Osteocyte (in vitro differentiated cells): Measurements from ENCODE around the gene UNC45A. TPM values are rescaled to one million over a fixed set of nuclear protein-coding genes. Genes with fewer than 3 reads are reported as not detected.
"Not testable (repeated sequence)": the region's sequence is repeated elsewhere in the genome, so short reads cannot be mapped to it uniquely, and the experiment has no call there.

Source experiments
- DNase-seq: peaks from one replicate; pipeline ENCODE4 v3.0.0; 2021; ENCODE audit warnings: mixed read lengths; ENCODE audit not compliant: unreplicated experiment; ENCODE audit errors: extremely low spot score
- H3K27ac Mint-ChIP-seq: one replicate; pipeline ENCODE4 v1.8.0; 2021; ENCODE audit warnings: mild to moderate bottlenecking, mixed read lengths; ENCODE audit not compliant: unreplicated experiment
- H3K27me3 Mint-ChIP-seq: one replicate; pipeline ENCODE4 v1.8.0; 2021; ENCODE audit warnings: mixed read lengths; ENCODE audit not compliant: unreplicated experiment
- H3K36me3 Mint-ChIP-seq: one replicate; pipeline ENCODE4 v1.8.0; 2021; ENCODE audit warnings: mixed read lengths; ENCODE audit not compliant: unreplicated experiment
- H3K4me1 Mint-ChIP-seq: one replicate; pipeline ENCODE4 v1.8.0; 2021; ENCODE audit warnings: mixed read lengths; ENCODE audit not compliant: unreplicated experiment
- H3K4me3 Mint-ChIP-seq: one replicate; pipeline ENCODE4 v1.8.0; 2021; ENCODE audit warnings: mild to moderate bottlenecking, moderate library complexity, mixed read lengths; ENCODE audit not compliant: unreplicated experiment
- H3K9me3 Mint-ChIP-seq: one replicate; pipeline ENCODE4 v1.8.0; 2021; ENCODE audit warnings: mixed read lengths; ENCODE audit not compliant: unreplicated experiment
- CTCF ChIP-seq: fragments of 200-600 bp; sonication (generic); IDR thresholded peaks from 2 replicates; pipeline ENCODE4 v1.5.0; 2021; ENCODE audit warnings: antibody characterized with exemption, mild to moderate bottlenecking, moderate library complexity
- total RNA-seq: library from RNA; stranded (reverse); gene quantifications from 2 replicates; pipeline ENCODE4 v1.2.1, GENCODE V29; 2021

Gene UNC45A
- total RNA-seq, 1 donor from 2014 or later, result 83.0 TPM

GRCh38 chr15:90892498-90893174 lies 42.4 kb upstream of the UNC45A start:
- Mint-ChIP-seq H3K9me3 (no peaks in the 10 kb centered on the region), H3K36me3 (no peaks in the 10 kb centered on the region)
- no peak for DNase-seq

GRCh38 chr15:90893175-90894090 lies 41.7 kb upstream of the UNC45A start:
- TF ChIP-seq CTCF, result no peak
- Mint-ChIP-seq H3K36me3 (no peaks in the 10 kb centered on the region), H3K4me1 (no peaks in the 10 kb centered on the region), H3K27ac (no peak overlapping the region), H3K27me3 (no peaks in the 10 kb centered on the region), H3K4me3 (no peak overlapping the region), H3K9me3 (no peaks in the 10 kb centered on the region)
- no peak for DNase-seq

More at GRCh38 chr15:90892498-90893174, 42.4 kb upstream of the UNC45A start:
- Mint-ChIP-seq H3K4me3 (no peak overlapping the region), H3K27ac (no peak overlapping the region), H3K27me3 (no peaks in the 10 kb centered on the region), H3K4me1 (no peaks in the 10 kb centered on the region)
- no peak for TF ChIP-seq CTCF

GRCh38 chr15:90895571-90896117 lies 39.4 kb upstream of the UNC45A start:
- H3K36me3 Mint-ChIP-seq, result no peaks in the 10 kb centered on the region
- no peak overlapping the region for H3K4me3 Mint-ChIP-seq
- no peaks in the 10 kb centered on the region for H3K9me3 Mint-ChIP-seq
- no peaks in the 10 kb centered on the region for H3K27me3 Mint-ChIP-seq
- no peak for DNase-seq
- no peak overlapping the region for H3K27ac Mint-ChIP-seq
- no peak for TF ChIP-seq CTCF
- H3K4me1 Mint-ChIP-seq, result no peaks in the 10 kb centered on the region

GRCh38 chr15:90897131-90897655 lies 37.9 kb upstream of the UNC45A start:
- not testable (repeated sequence) for H3K27ac Mint-ChIP-seq, DNase-seq, H3K27me3 Mint-ChIP-seq, H3K36me3 Mint-ChIP-seq, H3K4me3 Mint-ChIP-seq, H3K9me3 Mint-ChIP-seq
- H3K4me1 Mint-ChIP-seq, result peaks cover 11% of the 10 kb centered on the region

GRCh38 chr15:90901175-90902039 lies 33.7 kb upstream of the UNC45A start:
- DNase-seq, result no peak
- Mint-ChIP-seq H3K9me3 (no peaks in the 10 kb centered on the region), H3K4me1 (peaks cover 18% of the 10 kb centered on the region), H3K27ac (peak overlapping the region; percentile 90), H3K4me3 (peak overlapping the region; percentile 80), H3K27me3 (no peaks in the 10 kb centered on the region), H3K36me3 (peaks cover 9% of the 10 kb centered on the region)
- TF ChIP-seq CTCF, result no peak
